DOHH2 (cell line): ENCODE results near the gene MEGF8.

Experiments
- H3F3A ChIP-seq: fragments of 200-600 bp; sonication (generic), shearing (Covaris generic); 2 replicates; pipeline ENCODE4 v1.6.0; 2016; ENCODE audit warnings: antibody characterized with exemption, mild to moderate bottlenecking; ENCODE audit not compliant: control insufficient read depth, insufficient read depth
- H3K27ac ChIP-seq: fragments of 200-600 bp; sonication (generic); 2 replicates; pipeline ENCODE4 v1.5.1; 2014; ENCODE audit warnings: low read depth, mild to moderate bottlenecking, low read length, moderate library complexity
- H3K27me3 ChIP-seq: fragments of 200-600 bp; sonication (generic); 2 replicates; pipeline ENCODE4 v1.6.1; 2014; ENCODE audit warnings: mild to moderate bottlenecking, low read length, mixed read lengths; ENCODE audit not compliant: control insufficient read depth
- H3K36me3 ChIP-seq: fragments of 200-600 bp; sonication (generic); 2 replicates; pipeline ENCODE4 v1.6.1; 2014; ENCODE audit warnings: mild to moderate bottlenecking, low read length, moderate library complexity, mixed read lengths; ENCODE audit not compliant: control insufficient read depth
- H3K4me1 ChIP-seq: fragments of 200-600 bp; sonication (generic); 2 replicates; pipeline ENCODE4 v1.6.1; 2014; ENCODE audit warnings: mild to moderate bottlenecking, low read length, mixed read lengths; ENCODE audit not compliant: control insufficient read depth
- H3K4me2 ChIP-seq: fragments of 200-600 bp; sonication (generic); 2 replicates; pipeline ENCODE4 v1.6.0; 2014; ENCODE audit warnings: mild to moderate bottlenecking, low read length, moderate library complexity
- H3K4me3 ChIP-seq: fragments of 200-600 bp; sonication (generic); 2 replicates; pipeline ENCODE4 v1.5.1; 2014; ENCODE audit warnings: mild to moderate bottlenecking, low read length, mixed read lengths
- H3K79me2 ChIP-seq: fragments of 200-600 bp; sonication (generic); 2 replicates; pipeline ENCODE4 v1.6.1; 2014; ENCODE audit warnings: mild to moderate bottlenecking, low read length, mixed read lengths; ENCODE audit not compliant: control insufficient read depth
- H3K9me2 ChIP-seq: fragments of 200-600 bp; sonication (generic); replicated peaks from 2 replicates; pipeline ENCODE4 v1.6.1; 2014; ENCODE audit warnings: mild to moderate bottlenecking, low read length, mixed read lengths; ENCODE audit not compliant: control insufficient read depth
- H3K9me3 ChIP-seq: fragments of 200-600 bp; sonication (generic); 2 replicates; pipeline ENCODE4 v1.6.1; 2014; ENCODE audit warnings: antibody characterized with exemption, low read length, mixed read lengths; ENCODE audit not compliant: control insufficient read depth, insufficient read depth
- H4K20me1 ChIP-seq: fragments of 200-600 bp; sonication (generic); 2 replicates; pipeline ENCODE4 v1.6.0; 2014; ENCODE audit warnings: low read depth, mild to moderate bottlenecking, antibody characterized with exemption, low read length, moderate library complexity; ENCODE audit not compliant: control insufficient read depth, insufficient read depth
- EZH2phosphoT487 ChIP-seq: fragments of 200-600 bp; sonication (generic); IDR thresholded peaks from 2 replicates; pipeline ENCODE4 v1.6.1; 2017; ENCODE audit warnings: borderline replicate concordance, mild to moderate bottlenecking, antibody characterized with exemption, low read length, moderate library complexity, mixed read lengths
- TF ChIP-seq, protein P1 (sequence below): fragments of 200-600 bp; sonication (generic); IDR thresholded peaks from one replicate; pipeline ENCODE4 v1.5.1; 2014; ENCODE audit warnings: antibody characterized with exemption, mild to moderate bottlenecking, low read depth, low read length; ENCODE audit not compliant: poor library complexity, severe bottlenecking

MEGF8 gene

GRCh38 chr19:42400404-42400803, 75.0 kb downstream of the MEGF8 start:
- Histone ChIP-seq H4K20me1 (no peaks in the 10 kb centered on the region; the same call in 1 of the 2 replicates), H3K4me2 (no peak overlapping the region), H3K9me2 (no peaks in the 10 kb centered on the region), H3K36me3 (peaks cover 15% of the 10 kb centered on the region), H3K79me2 (peaks cover 15% of the 10 kb centered on the region), H3K27me3 (no peaks in the 10 kb centered on the region), H3F3A (peaks cover 5% of the 10 kb centered on the region; the same call in 1 of the 2 replicates), H3K27ac (no peak overlapping the region), H3K9me3 (no peaks in the 10 kb centered on the region), H3K4me1 (peaks cover 33% of the 10 kb centered on the region), H3K4me3 (no peak overlapping the region)
- no peak for TF ChIP-seq EZH2phosphoT487
- TF ChIP-seq, protein P1, sequence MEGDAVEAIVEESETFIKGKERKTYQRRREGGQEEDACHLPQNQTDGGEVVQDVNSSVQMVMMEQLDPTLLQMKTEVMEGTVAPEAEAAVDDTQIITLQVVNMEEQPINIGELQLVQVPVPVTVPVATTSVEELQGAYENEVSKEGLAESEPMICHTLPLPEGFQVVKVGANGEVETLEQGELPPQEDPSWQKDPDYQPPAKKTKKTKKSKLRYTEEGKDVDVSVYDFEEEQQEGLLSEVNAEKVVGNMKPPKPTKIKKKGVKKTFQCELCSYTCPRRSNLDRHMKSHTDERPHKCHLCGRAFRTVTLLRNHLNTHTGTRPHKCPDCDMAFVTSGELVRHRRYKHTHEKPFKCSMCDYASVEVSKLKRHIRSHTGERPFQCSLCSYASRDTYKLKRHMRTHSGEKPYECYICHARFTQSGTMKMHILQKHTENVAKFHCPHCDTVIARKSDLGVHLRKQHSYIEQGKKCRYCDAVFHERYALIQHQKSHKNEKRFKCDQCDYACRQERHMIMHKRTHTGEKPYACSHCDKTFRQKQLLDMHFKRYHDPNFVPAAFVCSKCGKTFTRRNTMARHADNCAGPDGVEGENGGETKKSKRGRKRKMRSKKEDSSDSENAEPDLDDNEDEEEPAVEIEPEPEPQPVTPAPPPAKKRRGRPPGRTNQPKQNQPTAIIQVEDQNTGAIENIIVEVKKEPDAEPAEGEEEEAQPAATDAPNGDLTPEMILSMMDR = no peak

- Histone ChIP-seq H3K9me2 (no peaks in the 10 kb centered on the region), H3F3A (peaks cover 2% of the 10 kb centered on the region; the same call in 1 of the 2 replicates), H3K4me3 (peak overlapping the region; percentile 83), H3K4me2 (peak overlapping the region; percentile 99), H3K79me2 (peaks cover 15% of the 10 kb centered on the region), H3K27me3 (no peaks in the 10 kb centered on the region), H3K27ac (no peak overlapping the region; the same call in 1 of the 2 replicates), H4K20me1 (no peaks in the 10 kb centered on the region; the same call in 1 of the 2 replicates), H3K36me3 (peaks cover 25% of the 10 kb centered on the region), H3K9me3 (no peaks in the 10 kb centered on the region), H3K4me1 (peaks cover 23% of the 10 kb centered on the region)
- TF ChIP-seq, protein P1 = peak; percentile 88
- TF ChIP-seq EZH2phosphoT487 = no peak
These were observed 76.2 kb downstream of the MEGF8 start for GRCh38 chr19:42401365-42402303.

DNA sequence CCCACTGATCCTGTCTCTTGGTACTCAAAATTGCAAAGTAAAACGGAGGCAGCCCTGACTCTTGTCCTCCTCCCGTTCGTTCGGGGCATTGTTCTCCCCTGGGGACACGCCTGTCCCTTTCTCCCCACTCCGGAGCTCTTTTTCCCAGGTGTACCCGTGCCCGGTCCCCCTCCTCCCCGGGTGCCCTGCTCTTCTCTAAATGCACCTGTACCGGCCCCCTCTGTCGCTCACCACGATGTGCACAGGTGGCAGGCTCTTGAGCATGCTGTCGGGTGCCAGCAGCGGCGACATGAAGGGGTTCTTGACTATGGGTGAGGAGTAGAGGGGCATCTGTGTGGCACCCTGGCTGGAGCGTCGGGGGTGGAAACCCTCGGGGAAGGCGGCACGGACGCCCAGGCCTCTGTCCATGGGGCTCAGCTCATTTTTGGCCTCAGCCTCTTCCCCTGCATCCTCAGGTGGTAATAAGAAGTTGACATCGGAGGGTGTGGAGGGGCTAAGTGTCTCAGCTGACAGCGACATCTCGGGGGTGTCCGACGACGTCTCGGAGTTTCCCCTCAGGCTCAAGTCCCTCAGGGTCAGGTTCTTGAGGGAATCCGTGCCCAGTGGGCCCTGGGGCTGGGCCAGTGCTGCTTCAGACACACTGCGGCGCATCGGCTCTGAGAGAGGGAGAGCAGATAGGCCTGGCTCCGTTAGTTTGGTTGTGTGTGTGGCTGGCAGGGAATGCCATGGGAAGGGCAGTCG, 77.1 kb downstream of the MEGF8 start:
- peaks cover 21% of the 10 kb centered on the region for H3K4me1 ChIP-seq
- H3K36me3 ChIP-seq = peaks cover 34% of the 10 kb centered on the region
- no peaks in the 10 kb centered on the region for H3K9me2 ChIP-seq
- no peaks in the 10 kb centered on the region for H3K27me3 ChIP-seq
- no peaks in the 10 kb centered on the region for H3K9me3 ChIP-seq
- H3K4me2 ChIP-seq = peak overlapping the region; percentile 99
- TF ChIP-seq, protein P1 = no peak
- TF ChIP-seq EZH2phosphoT487 = no peak
- H3F3A ChIP-seq = peaks cover 2% of the 10 kb centered on the region; the same call in 1 of the 2 replicates
- no peak overlapping the region for H3K27ac ChIP-seq
- H4K20me1 ChIP-seq = no peaks in the 10 kb centered on the region; the same call in 1 of the 2 replicates
- H3K79me2 ChIP-seq = peaks cover 9% of the 10 kb centered on the region
- peak overlapping the region; percentile 83 for H3K4me3 ChIP-seq
